GM19463 (cell line): ENCODE results near the gene CMSS1.

Source experiments
- ATAC-seq: cut with Tn5 transposase; IDR thresholded peaks from one replicate; pipeline ENCODE4 v1.9.1; 2021; ENCODE audit warnings: mild to moderate bottlenecking, moderate library complexity; ENCODE audit not compliant: unreplicated experiment

Gene CMSS1

DNA sequence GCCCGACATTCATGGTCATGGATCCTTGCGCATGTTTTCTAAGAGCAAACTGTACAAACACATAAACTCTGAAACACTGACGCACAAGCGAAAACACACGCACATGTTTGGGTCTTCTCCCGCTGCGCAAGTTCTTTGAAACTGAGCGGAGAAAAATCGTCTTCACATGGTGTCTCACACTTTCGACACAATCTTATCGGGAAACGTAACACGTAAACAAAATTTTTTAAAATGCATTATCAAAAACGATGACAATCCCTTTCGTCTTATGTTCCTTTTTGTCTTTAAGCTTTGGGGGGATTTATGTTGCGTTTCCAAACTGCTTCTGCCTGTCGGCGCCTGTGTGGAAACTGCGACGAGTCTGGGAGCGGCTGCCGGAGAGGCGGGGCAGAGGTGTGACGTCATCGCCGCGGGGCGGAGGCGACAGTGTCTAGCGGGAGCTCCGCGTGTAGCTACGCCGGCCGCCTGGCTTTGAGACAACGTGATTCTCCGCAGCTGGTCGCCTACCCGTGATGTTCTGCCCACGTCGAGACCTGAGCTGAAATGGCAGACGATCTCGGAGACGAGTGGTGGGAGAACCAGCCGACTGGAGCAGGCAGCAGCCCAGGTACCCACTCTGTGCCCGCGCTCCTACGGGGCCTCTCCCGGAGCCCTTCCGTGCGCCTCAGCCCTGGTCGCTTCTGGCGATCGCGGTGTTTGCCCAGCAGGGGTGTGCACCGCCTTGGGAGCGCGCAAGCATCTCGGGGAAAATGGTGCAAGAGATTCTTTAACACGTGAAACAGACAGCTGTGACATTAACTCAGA is at the start of gene CMSS1:
TSS of gene CMSS1 (plus strand) at position 426 of the 804 bp plus-strand sequence.
- peak; percentile 98 for ATAC-seq

DNA sequence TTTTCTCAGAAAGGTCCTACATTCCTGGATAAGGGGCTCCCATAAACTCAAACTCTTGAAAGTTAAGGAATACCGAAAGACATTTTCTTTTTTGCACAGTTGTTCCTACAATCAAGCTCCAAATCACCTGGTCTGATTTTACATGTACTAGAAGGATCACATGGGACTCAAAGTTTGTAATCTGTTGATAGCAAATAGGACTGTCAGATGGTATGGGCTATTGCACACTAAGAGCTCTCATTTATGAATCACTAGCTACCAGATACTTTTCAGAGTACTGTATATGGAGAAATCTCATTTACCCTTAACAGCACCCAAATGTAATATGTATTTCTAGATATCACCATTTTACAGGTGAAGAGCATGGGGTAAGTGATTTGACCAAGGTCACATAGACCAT is 49.5 kb upstream of the CMSS1 start:
- ATAC-seq = no peak

DNA sequence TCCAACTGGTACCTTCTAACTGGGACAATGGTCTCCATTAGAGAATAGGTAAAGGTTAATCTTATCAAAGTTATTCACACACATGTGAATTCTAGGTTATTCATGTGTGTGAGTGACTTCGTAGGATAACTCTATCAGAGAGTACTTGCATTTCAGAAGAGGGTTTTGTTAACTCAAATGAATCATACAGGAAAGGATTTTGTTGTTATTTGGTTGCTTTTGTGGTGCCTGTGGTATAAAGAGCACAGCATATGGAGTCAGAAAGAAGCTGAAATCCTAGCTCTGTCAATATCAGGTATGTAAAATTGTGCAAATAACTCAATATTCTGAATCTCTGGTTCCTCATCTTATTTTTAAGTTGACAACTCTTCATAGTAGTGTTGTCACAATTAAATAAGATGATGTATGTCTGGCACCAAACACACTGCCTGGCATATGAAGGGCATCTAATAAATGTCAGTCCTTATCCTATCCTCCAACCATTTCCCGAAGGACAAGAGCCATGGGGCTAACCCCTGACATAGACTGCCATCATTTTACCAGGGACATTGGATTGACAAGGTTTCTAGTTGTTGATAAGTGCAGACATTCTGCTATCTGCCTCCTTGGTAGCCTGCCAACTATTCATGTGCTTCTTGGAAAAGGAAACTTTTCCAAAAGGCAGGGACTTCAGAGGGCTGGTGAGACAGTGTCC is 48.7 kb upstream of the CMSS1 start:
- no peak for ATAC-seq

DNA sequence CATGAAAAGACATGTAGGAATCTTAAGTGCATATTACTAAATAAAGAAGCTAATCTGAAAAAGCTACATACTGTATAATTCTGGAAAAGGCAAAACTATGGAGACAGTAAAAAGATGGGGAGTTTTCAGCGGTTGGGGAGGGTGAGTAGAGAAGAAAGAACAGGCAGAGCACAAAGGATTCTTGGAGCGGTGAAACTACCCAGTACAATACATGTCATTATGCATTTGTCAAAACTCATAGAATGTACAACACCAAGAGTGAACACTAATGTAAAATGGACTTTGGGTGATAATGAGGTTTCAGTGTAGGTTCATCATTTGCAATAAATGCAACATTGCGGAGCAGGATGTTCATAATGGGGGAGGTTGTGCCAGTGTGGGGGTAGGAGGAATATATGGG is 45.5 kb upstream of the CMSS1 start:
- ATAC-seq = no peak

DNA sequence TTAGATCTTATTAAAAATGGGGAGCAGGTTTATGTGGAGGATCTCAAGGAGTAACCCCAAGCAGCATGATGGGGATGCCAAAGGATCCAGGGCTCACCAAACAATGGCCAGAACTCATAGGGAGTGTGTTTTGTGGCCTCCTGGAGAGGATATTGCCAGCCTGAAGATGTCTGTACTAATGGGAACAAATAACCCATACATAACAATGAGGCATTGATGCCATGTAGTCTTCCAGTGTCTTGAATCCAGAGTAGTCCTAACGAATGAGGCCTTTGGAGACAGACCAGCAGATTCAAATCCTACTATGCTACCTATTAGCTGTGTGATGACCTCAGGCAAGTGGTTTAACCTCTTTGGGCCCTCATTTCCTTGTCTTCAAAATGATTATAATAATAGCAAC is 45.0 kb upstream of the CMSS1 start:
- no peak for ATAC-seq

DNA sequence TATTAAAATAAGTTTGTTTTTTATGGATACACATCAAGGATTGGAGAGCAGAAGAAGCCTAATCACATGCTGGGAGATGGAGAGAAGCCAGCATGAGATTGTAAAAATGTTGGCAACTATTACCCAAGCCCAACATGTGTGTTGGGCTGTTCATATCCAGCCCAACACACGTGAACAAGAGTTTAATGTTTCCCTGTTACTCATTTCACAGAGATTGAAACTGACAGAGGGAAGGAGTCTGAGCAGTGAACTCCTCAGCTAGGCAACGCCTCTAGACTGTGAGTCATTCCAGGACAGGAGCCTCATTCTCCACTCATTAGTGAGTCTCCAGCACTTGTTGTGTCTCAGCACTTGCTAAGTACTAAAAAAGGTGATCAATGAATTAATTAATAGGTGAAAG is 43.2 kb upstream of the CMSS1 start:
- ATAC-seq = peak; percentile 99

DNA sequence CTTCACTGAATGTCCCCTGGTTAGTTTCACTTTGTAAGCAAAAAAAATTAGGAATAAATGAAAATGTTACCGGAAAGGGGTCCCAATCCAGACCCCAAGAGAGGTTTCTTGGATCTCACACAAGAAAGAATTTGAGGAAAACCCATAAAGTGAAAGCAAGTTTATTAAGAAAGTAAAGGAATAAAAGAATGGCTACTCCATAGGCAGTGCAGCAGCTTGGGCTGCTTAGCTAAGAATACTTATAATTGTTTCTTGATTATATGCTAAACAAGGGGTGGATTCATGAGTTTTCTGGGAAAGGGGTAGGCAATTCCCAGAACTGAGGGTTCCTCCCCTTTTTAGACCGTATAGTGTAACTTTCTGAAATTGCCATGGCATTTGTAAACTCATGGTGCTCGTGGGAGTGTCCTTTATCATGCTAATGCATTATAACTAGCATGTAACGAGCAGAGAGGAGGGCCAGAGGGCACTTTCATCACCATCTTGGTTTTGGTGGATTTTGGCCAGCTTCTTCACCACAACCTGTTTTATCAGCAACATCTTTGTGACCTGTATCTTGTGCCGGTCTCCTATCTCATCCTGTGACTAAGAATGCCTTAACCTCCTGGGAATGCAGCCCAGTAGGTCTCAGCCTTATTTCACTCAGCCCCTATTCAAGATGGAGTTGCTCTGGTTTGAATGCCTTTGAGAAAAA is 41.0 kb upstream of the CMSS1 start:
- ATAC-seq = no peak

DNA sequence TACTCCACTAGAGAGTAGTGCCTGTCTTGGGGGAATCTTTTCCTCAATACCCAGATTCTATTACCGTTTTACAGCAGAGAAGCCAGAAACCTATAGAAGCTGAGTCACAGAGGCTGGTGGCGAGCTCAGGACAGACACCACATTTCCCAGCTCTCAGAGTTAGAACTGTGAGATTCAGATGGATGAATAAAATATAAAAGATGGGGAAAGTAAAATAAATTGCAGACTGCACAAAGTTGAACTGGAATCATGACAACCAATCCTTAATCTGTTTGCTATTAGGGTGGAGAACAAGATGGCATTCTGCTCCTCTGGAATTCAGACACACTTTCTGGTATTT is 40.5 kb upstream of the CMSS1 start:
- ATAC-seq = no peak

DNA sequence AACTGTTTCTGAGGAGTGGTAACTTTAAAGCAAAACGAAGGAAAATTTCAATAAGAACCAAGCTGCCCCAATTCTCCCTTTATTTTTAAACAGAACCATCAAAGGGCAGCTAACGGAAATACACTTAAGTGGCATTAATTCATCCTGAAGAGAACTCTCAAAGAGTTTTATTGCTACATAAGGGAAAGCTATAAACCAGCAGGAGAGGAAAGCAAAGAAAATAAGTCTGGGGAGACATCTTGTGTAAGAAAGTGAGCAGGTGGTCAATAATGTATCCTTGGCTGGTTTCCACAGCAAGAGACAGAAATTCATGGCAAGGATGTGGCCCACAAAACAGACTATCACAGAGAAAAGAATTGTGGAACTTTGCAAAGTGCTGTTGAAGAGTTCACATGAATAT is 40.0 kb upstream of the CMSS1 start:
- no peak for ATAC-seq

DNA sequence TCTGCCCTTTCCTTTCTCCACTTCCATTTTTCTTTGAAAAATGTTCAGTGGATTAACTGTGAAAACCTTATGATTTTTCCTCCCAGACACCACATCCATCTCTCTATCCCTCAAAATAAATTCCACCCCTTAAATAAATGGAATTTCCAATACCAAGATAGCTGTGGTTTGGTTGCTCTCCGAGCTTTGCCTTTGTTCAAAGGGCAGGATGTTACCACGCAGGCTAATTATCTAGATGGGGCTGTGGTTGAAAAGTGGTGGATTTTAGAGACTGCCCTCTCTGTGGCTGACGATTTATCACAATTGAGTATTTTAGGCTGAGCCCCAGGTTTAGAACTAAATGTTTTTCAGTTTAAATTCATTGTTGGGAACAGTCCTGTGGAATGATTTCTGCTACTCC is 36.9 kb upstream of the CMSS1 start:
- ATAC-seq = no peak

DNA sequence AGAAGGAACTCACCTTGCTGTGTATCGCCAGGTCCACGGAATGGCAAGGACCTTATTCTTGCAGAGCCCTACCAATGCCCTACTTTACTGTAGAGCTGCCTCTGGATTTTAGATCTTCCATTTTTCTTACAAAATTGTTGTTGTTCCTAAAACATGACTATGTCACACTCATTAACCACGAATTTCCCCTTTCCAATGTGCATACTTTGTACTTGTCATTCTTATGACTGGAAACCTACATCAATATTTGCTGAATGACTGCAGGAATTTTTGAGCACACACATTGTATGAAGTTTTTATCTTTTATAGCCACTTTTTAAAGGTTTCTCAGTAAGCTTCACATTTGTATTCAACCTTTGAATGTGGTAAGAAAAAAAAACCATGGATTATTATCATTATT is 35.9 kb upstream of the CMSS1 start:
- no peak for ATAC-seq

DNA sequence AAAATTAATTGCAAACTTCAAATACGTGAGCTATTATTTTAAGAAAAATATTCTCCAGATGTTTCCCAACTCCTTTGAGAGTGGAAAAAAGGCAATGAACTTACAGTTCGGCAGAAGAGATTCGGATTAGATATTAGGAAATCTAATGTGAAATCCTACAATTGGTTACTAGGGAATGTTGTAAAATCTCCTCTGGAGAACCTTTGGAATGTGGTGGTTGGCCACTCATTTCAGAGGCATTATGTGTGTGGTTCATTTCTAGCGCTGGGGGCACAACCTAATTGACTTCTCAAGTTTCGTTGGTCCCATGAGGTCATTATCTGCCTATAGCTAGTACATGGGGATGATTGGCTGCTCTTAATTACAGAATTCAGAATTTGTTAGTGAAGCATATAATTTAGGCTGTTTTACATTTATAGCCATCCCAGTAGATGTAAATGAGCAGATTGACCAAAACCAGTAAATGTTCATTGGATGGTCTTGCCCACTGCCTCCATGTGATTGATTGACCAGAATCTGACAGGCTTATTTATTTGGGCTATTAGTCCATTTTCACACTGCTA is 34.6 kb upstream of the CMSS1 start:
- ATAC-seq = no peak

DNA sequence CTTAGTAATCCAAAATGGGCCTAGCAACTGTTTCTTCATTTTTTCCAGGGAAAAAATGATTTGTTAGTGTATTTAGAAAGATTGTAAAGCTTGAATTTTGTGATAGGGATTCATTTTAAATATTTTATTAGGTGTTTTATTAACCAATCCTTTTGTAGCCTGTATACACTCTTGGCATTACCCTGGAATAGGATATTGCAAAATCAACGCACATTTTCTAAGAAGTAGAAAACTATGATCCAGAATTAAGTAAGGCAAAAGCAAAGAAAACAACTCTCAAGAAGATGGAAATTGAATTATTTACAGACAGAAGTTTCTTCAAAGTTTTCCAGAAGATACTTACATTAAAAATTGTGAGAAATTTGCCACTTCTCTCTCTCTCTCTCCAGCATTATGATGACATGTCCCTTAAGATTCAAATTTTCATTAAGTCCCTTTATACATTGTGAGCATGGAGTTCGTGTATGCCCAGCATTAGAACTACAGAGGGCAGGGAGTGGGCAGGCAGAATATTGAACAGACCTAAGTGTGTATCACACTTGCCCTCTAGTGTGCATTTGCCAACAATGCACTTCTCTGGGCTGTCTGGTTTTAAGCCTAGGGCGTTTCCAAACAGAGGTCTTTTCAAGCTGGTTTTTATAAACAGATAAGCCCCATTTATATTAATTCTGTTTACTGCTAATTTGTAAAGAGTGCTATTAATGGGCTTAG is 28.5 kb upstream of the CMSS1 start:
- ATAC-seq = peak; percentile 97

DNA sequence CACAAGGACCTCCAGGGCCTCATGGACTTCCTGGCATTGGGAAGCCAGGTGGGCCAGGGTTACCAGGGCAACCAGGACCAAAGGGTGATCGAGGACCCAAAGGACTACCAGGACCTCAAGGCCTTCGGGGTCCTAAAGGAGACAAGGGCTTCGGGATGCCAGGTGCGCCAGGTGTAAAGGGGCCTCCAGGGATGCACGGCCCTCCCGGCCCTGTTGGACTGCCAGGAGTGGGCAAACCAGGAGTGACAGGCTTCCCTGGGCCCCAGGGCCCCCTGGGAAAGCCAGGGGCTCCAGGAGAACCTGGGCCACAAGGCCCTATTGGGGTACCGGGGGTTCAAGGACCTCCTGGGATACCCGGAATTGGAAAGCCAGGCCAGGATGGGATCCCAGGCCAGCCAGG is 23.2 kb upstream of the CMSS1 start:
- ATAC-seq = no peak

DNA sequence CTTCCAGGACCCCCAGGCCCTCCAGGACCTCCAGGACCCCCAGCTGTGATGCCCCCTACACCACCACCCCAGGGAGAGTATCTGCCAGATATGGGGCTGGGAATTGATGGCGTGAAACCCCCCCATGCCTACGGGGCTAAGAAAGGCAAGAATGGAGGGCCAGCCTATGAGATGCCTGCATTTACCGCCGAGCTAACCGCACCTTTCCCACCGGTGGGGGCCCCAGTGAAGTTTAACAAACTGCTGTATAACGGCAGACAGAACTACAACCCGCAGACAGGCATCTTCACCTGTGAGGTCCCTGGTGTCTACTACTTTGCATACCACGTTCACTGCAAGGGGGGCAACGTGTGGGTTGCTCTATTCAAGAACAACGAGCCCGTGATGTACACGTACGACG is 22.1 kb upstream of the CMSS1 start:
- no peak for ATAC-seq

DNA sequence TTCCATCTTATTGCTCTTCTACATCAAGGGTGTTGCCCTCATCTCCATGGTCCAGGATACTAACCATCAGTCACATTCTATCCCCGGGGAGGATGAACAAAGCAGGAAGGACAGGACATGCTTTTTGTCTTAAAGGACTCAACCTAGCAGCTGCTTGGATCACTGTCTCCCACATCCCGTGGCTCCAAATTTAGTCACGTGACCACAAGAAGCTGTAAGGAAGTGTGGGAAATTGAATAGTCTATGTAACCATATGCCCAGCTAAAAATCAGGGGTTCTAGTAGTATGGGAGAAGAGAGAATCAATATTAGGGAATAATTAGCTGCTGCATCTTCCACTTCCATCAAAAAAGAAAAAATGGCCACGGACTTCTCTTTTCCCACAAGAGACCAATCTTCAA is 18.2 kb upstream of the CMSS1 start:
- no peak for ATAC-seq

DNA sequence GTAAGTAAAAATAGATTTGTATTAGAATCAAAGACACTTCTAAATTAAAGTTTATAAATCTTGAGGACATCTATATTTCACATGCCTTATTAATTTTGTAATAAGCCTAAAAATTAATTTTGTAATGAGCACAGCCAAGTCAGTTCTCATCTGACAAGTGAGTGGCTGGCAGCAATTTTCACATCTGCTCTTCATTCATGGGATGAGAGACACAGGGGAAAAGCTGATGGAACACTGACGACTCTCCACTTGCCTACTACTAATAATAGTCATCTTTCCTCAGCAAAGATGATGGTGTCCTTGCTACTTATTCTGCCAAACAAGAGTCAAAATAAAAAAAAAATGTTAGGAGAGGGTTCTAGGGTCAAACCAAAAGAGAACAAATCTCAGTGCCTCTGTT is 14.4 kb upstream of the CMSS1 start:
- ATAC-seq = no peak

DNA sequence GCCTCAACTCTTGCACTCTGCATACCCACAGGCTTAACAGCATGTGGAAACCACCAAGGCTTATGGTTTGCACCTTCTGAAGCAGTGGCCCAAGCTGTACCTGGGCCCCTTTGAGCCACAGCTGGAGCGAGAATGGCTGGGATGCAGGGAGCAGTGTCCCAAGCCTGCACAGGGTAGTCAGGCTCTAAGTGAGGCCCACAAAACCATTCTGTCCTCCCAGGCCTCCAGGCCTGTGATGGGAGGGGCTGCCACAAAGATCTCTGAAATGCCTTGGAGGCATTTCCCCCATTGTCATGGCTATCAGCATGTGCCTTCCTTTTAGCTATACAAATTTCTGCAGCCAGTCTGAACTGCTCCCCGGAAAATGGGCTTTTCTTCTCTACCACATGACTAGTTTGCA is 12.5 kb upstream of the CMSS1 start:
- ATAC-seq = no peak

DNA sequence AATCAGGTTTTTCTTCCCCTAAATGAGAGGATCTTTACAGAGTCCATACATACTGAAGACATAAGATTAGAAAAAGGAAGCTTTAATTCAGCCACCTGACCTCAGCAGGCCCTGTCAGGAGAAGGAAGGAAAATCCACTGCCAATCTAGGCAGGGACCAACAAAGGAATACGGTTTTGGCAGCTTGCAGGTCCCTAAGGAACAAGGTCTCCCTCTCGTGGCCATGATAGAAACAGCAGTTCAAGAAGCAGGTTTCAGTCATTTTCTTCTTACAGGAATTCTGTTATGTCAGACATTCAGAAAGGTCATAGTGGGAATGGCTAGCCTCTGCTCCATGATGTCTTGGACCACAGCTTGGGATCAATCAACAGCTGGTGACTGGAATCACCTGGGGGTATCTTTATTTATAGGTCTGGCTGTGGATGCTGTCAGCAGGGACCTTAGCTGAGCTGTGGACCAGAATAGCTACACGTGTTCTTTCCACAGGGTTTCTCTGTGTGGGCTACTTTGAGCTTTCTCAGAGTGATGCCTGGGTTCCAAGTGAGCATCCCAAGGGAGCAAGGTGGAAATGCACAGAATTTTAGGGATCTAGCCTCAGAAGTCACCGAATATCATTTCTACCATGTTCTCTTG is 9.4 kb upstream of the CMSS1 start:
- peak; percentile 54 for ATAC-seq

DNA sequence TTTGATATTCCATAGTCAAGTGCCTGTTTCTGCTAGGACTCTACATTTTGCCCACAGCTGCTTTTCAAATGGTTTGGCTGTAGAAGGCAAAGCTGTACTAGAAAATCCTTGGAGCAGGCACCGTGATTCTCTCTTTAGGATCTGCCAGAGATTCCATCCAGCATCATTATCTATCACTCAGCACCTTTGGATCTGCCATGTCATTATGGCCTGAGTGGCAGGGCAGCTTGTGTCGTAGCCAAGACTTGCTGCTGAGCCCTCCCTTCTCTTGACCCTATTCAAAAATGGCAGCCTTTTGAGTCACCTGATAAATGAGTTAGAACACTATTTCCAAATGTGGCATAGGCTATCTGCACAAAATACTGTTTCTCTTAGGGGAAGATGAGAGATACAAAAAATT is 8.1 kb upstream of the CMSS1 start:
- no peak for ATAC-seq

DNA sequence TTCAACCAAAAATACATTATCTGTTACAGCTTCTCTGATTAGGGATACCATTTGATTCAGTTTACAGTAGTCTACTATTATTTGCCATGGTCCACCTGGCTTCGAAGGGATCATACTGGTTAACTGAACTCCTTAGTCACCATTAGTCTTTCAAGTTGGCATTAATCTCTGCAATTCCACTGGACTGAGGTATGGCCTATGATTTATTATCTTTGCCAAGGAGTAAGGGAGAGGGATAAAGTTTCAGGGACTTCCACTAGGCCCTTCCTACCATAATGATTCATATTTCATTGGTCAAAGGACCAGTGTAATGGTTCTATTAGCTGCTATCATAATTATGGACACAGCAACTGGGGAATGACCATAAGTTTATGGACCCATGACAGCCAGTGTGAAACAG is 7.3 kb upstream of the CMSS1 start:
- no peak for ATAC-seq
